Epithelial cell of esophagus (primary cell): Measurements from ENCODE around the gene ATP7B.
A peak's percentile ranks its signal among the peaks of the same experiment; 100 is the strongest.

ENCODE experiments used
- DNase-seq: peaks from one replicate; pipeline ENCODE4 v3.0.0; 2010; ENCODE audit warnings: low read depth
- H3K4me3 ChIP-seq: 2 replicates; pipeline ENCODE4 v1.5.1; 2011; ENCODE audit warnings: mild to moderate bottlenecking, low read length, control low read depth
- TF ChIP-seq, protein P1 (sequence below): IDR thresholded peaks from 2 replicates; pipeline ENCODE4 v1.5.1; 2011; ENCODE audit warnings: low read depth, mild to moderate bottlenecking, low read length, control low read depth, inconsistent platforms; ENCODE audit not compliant: insufficient read depth; ENCODE audit errors: missing control alignments

Gene ATP7B

DNA sequence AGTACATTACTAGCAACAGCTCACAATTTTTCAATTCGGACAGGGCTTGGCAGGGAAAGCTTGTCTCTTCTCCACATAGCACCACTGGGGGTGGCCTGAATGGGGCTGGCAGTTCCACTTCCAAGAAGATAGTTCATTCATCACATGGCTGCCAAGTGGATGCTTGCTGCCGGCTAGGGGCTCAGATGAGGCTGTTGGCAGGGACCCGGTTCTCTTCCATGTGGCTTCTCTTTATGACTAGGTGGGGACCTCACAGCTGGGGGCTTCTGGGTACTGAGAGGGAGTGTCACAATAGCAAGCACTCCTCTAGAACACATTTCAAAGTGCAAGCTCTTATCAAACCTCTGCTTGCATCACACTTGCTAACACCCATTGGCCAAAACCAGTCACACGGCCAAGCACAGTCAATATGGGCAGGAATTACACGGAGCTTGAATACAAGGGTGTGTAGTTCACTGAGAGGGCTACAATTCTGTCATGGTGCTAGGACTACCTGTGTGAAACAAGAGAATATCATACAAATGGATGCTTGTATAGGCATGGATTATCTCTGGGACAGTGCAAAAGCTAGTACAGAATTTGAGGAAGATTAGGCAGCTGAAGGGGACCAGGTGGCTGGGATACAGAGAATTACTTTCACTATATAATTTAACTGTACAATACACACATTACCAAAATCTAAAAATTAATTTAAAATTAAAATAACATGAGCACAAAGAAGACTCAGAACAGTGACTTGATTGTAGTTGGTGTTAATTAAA is 32.3 kb downstream of the ATP7B start:
- no peak for DNase-seq
- TF ChIP-seq, protein P1, sequence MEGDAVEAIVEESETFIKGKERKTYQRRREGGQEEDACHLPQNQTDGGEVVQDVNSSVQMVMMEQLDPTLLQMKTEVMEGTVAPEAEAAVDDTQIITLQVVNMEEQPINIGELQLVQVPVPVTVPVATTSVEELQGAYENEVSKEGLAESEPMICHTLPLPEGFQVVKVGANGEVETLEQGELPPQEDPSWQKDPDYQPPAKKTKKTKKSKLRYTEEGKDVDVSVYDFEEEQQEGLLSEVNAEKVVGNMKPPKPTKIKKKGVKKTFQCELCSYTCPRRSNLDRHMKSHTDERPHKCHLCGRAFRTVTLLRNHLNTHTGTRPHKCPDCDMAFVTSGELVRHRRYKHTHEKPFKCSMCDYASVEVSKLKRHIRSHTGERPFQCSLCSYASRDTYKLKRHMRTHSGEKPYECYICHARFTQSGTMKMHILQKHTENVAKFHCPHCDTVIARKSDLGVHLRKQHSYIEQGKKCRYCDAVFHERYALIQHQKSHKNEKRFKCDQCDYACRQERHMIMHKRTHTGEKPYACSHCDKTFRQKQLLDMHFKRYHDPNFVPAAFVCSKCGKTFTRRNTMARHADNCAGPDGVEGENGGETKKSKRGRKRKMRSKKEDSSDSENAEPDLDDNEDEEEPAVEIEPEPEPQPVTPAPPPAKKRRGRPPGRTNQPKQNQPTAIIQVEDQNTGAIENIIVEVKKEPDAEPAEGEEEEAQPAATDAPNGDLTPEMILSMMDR, result no peak

DNA sequence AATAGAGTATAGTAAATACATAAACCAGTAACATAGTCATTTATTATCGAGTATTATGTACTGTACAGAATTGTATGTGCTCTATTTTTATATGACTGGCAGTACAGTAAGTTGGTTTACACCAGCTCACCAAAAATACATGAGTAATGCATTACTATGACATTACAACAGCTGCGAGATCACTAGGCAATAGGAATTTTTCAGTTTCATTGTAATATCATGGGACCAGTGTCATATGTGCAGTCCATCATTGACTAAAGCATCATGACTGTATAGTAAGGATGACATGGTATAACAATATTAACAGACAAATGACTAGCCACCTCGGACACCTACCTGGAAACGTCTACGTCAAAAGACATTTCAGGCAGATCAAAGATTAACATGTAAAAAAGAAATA is 33.6 kb downstream of the ATP7B start:
- no peak overlapping the region for H3K4me3 ChIP-seq
- TF ChIP-seq, protein P1, result no peak
- DNase-seq, result peak; percentile 43

More for the DNA sequence above, 32.3 kb downstream of the ATP7B start:
- no peak overlapping the region for H3K4me3 ChIP-seq

DNA sequence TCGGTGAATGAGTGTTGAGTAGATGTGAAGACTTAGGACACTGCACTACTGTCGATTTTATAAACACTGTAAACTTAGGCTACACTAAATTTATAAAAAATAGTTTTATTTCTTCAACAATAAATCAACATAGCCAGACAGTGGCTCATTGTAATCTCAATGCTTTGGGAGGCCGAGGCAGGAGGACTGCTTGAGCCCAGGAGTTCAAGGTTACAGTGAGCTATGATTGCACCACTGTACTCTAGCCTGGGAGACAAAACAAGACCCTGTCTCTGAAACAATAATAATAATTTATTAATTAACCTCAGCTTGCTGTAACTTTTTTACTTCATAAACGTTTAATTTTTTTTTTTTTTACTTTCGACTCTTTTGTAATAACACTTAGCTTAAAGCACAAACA is 34.4 kb downstream of the ATP7B start:
- no peak for DNase-seq
- no peak overlapping the region for H3K4me3 ChIP-seq
- TF ChIP-seq, protein P1, result no peak

DNA sequence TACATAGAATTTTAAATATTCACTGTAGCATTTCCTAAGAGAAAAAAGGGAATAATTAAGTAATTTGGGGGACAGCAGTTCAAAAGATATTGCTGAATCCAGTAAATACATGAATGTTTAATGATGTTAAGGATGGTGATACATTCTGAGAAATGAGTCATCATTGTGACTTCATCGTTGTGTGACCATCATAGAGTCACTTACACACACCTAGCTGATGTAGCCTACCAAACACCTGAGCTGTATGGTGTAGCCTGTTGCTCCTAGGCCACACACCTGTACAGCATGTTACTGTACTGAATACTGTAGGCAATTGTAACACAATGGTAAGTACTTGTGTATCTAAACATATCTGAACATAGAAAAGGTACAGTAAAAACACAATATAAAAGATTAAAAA is 34.8 kb downstream of the ATP7B start:
- TF ChIP-seq, protein P1, result no peak
- no peak overlapping the region for H3K4me3 ChIP-seq
- DNase-seq, result peak; percentile 49

DNA sequence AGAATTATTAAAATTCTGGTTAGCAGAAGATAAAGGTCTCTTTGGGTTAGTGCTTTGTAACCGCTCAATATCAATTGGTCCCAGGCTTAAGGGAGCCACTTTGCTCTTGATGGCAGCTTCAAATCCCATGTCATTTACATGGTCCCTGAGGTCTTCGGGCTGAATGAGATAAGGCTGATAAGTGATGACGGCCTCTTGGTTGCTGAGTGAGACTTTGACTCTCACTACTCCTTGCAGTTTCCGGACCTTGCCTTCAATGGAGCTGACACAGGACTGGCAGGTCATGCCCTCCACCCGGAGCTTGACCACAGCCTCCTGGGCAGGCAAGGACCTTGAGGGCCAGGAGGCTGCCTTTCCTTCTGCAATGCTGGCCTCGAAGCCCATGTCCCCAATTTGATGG is 36.8 kb downstream of the ATP7B start:
- H3K4me3 ChIP-seq, result no peak overlapping the region
- no peak for DNase-seq
- TF ChIP-seq, protein P1, result no peak

DNA sequence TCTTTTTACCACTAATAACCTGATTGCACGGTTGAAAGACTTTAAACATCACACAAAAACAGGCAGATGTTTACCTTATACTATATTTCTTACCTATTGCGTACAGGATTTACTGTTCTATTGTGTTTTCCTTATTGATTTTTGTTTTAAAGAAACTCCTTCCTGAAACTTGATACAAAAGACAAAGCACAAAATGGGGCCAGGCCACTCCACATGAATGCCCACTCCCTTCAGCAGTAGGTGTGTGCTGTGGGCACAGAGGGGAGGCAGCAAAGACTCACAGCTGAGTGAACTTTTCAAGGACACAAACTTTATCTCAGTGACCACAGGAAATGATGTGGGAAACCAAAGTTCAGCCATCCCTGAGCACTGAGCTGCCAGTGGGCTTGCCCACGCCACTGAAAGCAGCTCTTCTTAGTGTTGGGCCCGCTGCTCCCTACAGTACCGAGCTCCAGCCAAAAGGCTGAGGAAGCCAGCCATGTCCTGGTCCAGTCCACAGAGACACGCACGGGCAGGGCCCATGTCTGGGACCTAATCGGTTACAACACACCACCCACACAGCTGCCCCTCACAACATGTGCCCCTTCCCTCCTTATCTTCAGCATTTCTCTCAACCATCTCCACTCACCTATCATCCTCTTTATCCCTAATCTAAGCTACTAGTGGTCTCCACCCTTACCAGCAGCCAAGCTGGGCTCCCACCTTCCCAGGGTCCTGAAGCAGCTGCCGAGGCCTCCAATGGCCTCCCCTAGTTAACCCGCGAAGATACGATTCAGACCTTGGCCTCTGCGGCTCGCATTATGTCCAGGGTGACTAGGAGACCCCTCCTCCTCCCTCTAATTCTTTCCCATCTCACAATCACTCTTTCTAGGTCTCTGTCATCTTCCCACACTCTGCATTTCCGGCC is 39.5 kb downstream of the ATP7B start:
- TF ChIP-seq, protein P1, result no peak
- no peak overlapping the region for H3K4me3 ChIP-seq
- DNase-seq, result no peak
